NCI-H1694 (cell line): ENCODE results near the gene NXPH2.

Experiments
- DNase-seq: peaks from one replicate; lab custom pipeline; 2025; lab: John Stamatoyannopoulos, UW

The NXPH2 gene

DNA sequence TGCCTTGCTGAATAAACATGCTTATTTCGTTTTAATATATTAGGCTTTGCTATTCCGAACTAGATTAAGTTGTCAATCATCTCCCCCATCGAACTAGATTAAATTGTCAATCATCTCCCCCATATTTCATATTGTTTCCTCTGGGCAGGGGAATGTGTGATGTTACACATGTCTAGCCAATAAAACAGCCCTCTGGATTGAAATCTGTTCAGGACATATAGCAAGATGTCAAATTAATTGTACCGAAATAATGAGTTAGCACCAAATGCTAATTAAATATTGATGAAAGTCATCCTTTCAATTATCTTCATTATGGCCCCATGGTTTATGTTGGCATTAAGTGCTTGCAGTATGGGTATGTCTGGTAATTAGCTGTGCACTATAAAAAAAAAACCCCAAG is 143.1 kb downstream of the NXPH2 start:
- no peak for DNase-seq

DNA sequence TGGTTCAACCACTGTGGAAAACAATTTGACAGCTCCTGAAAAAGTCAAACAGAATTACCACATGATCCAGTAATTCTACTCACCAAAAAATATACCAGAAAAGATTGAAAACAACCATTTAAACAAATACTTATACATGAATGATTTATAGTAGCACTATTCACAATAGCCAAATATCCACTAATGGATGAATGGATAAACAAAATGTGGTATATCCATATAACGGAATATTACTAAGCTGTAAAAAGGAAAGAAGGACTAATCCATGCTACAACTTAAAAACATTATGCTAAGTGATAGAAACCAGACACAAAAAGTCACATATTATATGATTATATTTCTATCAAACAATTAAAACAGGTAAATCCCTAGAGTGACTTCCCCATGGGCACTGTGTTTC is 147.1 kb downstream of the NXPH2 start:
- DNase-seq = no peak

DNA sequence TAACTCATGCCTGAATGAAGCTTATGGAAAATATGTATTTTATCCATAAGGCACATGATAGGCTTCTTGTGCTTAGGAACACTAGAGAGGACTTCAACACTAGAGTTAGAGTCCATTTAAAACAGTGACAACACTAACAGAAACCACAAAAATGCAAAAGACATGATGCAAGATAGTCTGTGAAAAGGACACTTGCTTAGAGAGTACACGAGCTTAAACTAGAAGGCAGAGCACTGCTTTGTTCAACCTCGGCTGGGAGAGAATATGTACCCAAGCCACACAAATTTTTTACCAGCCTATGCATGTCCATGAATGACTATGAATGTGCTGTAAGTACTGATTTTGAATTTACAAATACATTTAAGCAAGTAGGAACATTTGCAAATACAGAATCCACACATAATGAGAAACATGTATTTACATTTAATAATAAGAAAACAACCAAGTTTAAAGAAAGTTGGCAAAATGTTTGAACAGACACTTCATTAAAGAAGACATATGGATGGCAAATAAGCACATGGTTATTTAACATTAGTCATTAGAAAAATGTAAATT is 148.0 kb downstream of the NXPH2 start:
- DNase-seq = no peak

- DNase-seq = no peak
Observed at GRCh38 chr2:138630164-138630563, 150.0 kb downstream of the NXPH2 start.

- DNase-seq = no peak
Observed at GRCh38 chr2:138626148-138626547, 154.0 kb downstream of the NXPH2 start.

DNA sequence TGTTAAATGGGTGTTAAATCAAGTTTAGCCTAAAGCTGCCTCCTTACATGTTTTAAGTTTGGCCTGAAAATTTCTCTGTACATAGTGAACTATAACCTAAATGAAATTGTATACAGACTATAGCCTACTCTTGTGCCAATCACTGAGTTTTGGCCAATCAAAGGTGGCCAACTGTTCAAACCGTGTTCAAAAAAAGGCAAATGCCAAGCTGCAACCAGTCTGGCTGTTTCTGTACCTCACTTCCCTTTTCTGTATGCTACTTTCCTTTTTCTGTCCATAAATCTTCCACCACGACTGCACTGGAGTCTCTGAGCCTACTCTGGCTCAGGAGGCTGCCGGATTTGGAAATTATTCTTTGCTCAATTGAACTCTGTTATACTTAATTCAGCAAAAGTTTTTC is 157.6 kb downstream of the NXPH2 start:
- no peak for DNase-seq

GRCh38 chr2:138621139-138621538 is 159.1 kb downstream of the NXPH2 start:
- no peak for DNase-seq

DNA sequence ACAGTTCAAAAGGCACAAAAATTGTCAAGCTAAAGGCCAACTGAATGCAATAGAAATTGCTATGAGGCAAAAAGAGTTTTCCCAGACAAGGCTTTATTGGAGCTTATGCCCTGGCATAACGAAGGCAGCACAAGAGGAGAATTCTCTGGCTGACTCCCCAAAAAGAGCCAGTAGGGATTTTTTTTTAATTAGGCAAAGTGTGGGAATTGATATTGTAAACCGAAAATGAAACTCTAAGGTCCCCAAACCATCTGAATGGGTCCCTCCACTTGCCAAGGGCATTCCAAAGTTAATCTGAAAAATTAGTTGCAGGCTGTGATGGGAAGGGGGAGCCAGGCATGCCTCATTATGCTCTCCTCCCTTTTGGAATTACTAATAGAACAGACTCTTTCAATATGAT is 159.8 kb downstream of the NXPH2 start:
- DNase-seq = no peak
